Stimulated activated naive CD8-positive, alpha-beta T cell treated with anti-CD3 and anti-CD28 coated beads, Interleukin-15, Interleukin-2, amounts not matched to agents 100 ng/mL and 50 ng/mL, for 24 hours (primary cell): ENCODE results near the gene AFDN.

Experiments
- H3K27ac Mint-ChIP-seq: one replicate; pipeline ENCODE4 v1.8.0; 2021; ENCODE audit warnings: mild to moderate bottlenecking, mixed read lengths
- H3K27me3 Mint-ChIP-seq: one replicate; pipeline ENCODE4 v1.8.0; 2021; ENCODE audit warnings: mixed read lengths
- H3K36me3 Mint-ChIP-seq: one replicate; pipeline ENCODE4 v1.8.0; 2021; ENCODE audit warnings: low read depth, mixed read lengths
- H3K4me1 Mint-ChIP-seq: one replicate; pipeline ENCODE4 v1.8.0; 2021; ENCODE audit warnings: low read depth, mixed read lengths
- H3K4me3 Mint-ChIP-seq: one replicate; pipeline ENCODE4 v1.8.0; 2021; ENCODE audit warnings: mild to moderate bottlenecking, mixed read lengths
- H3K9me3 Mint-ChIP-seq: one replicate; pipeline ENCODE4 v1.8.0; 2021; ENCODE audit warnings: mixed read lengths

The AFDN gene

GRCh38 chr6:167919349-167919748, 92.6 kb downstream of the AFDN start:
- Mint-ChIP-seq H3K27ac (no peak overlapping the region), H3K36me3 (no peaks in the 10 kb centered on the region), H3K4me1 (no peaks in the 10 kb centered on the region), H3K9me3 (no peaks in the 10 kb centered on the region), H3K4me3 (no peak overlapping the region), H3K27me3 (no peaks in the 10 kb centered on the region)

GRCh38 chr6:167920165-167920564, 93.5 kb downstream of the AFDN start:
- no peaks in the 10 kb centered on the region for H3K4me1 Mint-ChIP-seq
- no peaks in the 10 kb centered on the region for H3K27me3 Mint-ChIP-seq
- no peaks in the 10 kb centered on the region for H3K36me3 Mint-ChIP-seq
- H3K4me3 Mint-ChIP-seq = no peak overlapping the region
- no peaks in the 10 kb centered on the region for H3K9me3 Mint-ChIP-seq
- no peak overlapping the region for H3K27ac Mint-ChIP-seq

DNA sequence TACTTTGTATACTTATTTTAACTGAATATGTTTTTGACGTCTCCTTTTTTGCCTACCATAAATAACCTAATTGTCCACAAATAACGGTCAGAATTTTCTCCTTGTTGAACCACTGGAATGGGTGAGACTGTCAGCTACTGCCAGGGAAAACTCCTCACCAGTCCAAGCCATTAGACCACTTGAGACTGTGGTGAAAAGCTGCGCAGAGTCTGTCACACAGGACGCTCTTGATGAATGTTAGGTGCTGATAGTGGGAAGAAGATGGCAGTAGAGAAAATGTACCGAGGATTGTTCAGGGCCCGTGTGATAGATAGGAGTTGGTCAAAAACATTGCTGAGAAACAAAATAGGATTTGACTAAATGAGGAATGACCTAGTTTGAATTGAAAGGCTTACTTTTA, 95.1 kb downstream of the AFDN start:
- Mint-ChIP-seq H3K36me3 (no peaks in the 10 kb centered on the region), H3K27ac (no peak overlapping the region), H3K4me3 (no peak overlapping the region), H3K4me1 (no peaks in the 10 kb centered on the region), H3K9me3 (no peaks in the 10 kb centered on the region), H3K27me3 (no peaks in the 10 kb centered on the region)

GRCh38 chr6:167925026-167925425, 98.3 kb downstream of the AFDN start:
- Mint-ChIP-seq H3K9me3 (no peaks in the 10 kb centered on the region), H3K36me3 (no peaks in the 10 kb centered on the region), H3K4me3 (no peak overlapping the region), H3K27ac (no peak overlapping the region), H3K4me1 (no peaks in the 10 kb centered on the region), H3K27me3 (no peaks in the 10 kb centered on the region)

DNA sequence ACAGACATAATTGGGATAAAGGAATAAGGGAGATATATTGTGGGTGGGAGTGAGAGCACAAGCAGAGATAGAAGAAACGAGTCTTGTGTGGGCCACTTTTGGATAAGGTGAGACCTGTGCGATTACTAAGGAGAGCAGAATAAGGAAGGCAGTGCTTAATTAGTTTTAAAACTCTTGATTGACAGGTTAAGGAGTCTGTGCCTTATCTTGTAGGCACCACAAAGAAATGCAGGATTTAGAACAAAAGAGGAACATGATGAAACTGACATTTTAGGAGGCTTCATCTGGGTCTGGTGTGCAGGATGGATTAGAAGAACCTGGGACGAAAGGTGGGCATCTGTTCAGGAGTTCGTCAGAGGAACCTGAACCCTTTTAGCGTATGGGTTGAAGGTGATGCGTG, 100.5 kb downstream of the AFDN start:
- no peak overlapping the region for H3K27ac Mint-ChIP-seq
- no peaks in the 10 kb centered on the region for H3K27me3 Mint-ChIP-seq
- H3K4me1 Mint-ChIP-seq = no peaks in the 10 kb centered on the region
- H3K9me3 Mint-ChIP-seq = no peaks in the 10 kb centered on the region
- no peaks in the 10 kb centered on the region for H3K36me3 Mint-ChIP-seq
- no peak overlapping the region for H3K4me3 Mint-ChIP-seq

GRCh38 chr6:167928111-167928510, 101.4 kb downstream of the AFDN start:
- no peak overlapping the region for H3K27ac Mint-ChIP-seq
- H3K4me1 Mint-ChIP-seq = no peaks in the 10 kb centered on the region
- H3K9me3 Mint-ChIP-seq = no peaks in the 10 kb centered on the region
- H3K27me3 Mint-ChIP-seq = no peaks in the 10 kb centered on the region
- H3K4me3 Mint-ChIP-seq = no peak overlapping the region
- H3K36me3 Mint-ChIP-seq = no peaks in the 10 kb centered on the region

DNA sequence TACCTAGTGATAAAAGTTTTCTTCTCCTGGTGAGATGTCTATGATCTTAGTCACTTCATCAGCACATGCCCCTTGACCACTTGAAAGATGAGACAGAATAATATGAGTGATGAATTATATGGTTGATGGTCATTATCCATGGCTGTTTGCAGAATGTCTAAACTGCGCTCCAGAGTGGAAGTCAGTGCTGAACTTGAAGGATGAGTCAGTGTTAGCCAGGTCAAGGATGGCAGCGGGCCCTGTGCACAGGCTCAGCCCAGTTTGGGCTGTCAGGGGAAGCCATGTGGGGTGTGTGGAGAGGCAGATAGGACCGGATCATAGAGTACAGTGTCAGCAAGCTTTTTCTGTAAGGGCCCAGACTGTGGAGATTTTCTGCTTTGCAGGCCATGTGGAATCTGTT, 103.6 kb downstream of the AFDN start:
- Mint-ChIP-seq H3K4me3 (no peak overlapping the region), H3K36me3 (no peaks in the 10 kb centered on the region), H3K27me3 (no peaks in the 10 kb centered on the region), H3K4me1 (no peaks in the 10 kb centered on the region), H3K9me3 (no peaks in the 10 kb centered on the region), H3K27ac (no peak overlapping the region)

DNA sequence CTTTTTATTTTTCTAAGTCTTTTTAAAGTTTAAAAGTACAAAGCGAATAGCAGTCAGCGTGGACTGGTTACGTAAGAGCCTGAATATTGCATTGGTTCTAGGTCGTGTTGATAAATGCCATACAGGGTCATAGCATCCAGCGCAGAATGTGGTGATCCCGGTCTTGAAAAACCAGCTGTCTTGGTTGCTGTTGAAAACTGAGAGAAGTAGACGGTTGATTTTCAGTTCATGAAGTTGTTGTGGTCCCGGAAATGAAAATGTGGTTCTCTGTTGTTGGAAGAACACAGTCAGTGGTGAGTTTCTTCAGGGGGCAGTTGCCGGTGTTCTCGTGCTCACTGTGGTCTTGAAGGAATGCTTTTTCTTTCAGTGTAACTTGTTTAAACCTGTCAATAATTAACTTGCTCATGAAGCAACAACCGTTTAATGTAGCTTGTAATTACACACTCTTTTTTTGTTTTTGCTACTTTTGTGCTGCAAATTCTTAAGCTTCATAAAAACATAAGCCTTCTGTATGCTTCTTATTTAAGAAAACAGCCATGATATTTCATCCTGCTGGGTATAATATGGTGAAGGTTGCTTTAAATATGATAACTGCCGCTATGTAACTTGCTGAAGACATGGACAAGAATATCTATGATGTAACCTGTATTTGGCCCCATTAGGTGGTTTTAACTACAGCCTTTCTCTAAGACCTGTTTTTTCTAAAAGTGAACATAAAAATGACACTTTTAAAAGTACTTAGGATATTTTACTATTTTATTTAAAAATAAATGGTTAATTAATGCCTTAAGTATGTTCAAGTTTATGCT, 106.0 kb downstream of the AFDN start:
- H3K27me3 Mint-ChIP-seq = no peaks in the 10 kb centered on the region
- no peaks in the 10 kb centered on the region for H3K4me1 Mint-ChIP-seq
- no peak overlapping the region for H3K27ac Mint-ChIP-seq
- no peaks in the 10 kb centered on the region for H3K36me3 Mint-ChIP-seq
- no peaks in the 10 kb centered on the region for H3K9me3 Mint-ChIP-seq
- H3K4me3 Mint-ChIP-seq = no peak overlapping the region

- no peaks in the 10 kb centered on the region for H3K9me3 Mint-ChIP-seq
Observed at GRCh38 chr6:167933290-167933689, 106.6 kb downstream of the AFDN start.

GRCh38 chr6:167933847-167934246, 107.1 kb downstream of the AFDN start:
- H3K4me3 Mint-ChIP-seq = no peak overlapping the region
- no peaks in the 10 kb centered on the region for H3K36me3 Mint-ChIP-seq
- no peaks in the 10 kb centered on the region for H3K4me1 Mint-ChIP-seq
- no peaks in the 10 kb centered on the region for H3K9me3 Mint-ChIP-seq
- H3K27me3 Mint-ChIP-seq = peaks cover 5% of the 10 kb centered on the region
- H3K27ac Mint-ChIP-seq = no peak overlapping the region

More at GRCh38 chr6:167933290-167933689, 106.6 kb downstream of the AFDN start:
- no peaks in the 10 kb centered on the region for H3K4me1 Mint-ChIP-seq
- H3K4me3 Mint-ChIP-seq = no peak overlapping the region
- H3K36me3 Mint-ChIP-seq = no peaks in the 10 kb centered on the region
- H3K27ac Mint-ChIP-seq = no peak overlapping the region
- peaks cover 5% of the 10 kb centered on the region for H3K27me3 Mint-ChIP-seq

GRCh38 chr6:167934426-167934864, 107.7 kb downstream of the AFDN start:
- Mint-ChIP-seq H3K27me3 (peaks cover 5% of the 10 kb centered on the region), H3K9me3 (no peaks in the 10 kb centered on the region), H3K4me3 (no peak overlapping the region), H3K27ac (no peak overlapping the region), H3K4me1 (no peaks in the 10 kb centered on the region), H3K36me3 (no peaks in the 10 kb centered on the region)

GRCh38 chr6:167936051-167936450, 109.3 kb downstream of the AFDN start:
- H3K9me3 Mint-ChIP-seq = no peaks in the 10 kb centered on the region
- H3K4me1 Mint-ChIP-seq = no peaks in the 10 kb centered on the region
- no peak overlapping the region for H3K4me3 Mint-ChIP-seq
- no peaks in the 10 kb centered on the region for H3K36me3 Mint-ChIP-seq
- H3K27ac Mint-ChIP-seq = no peak overlapping the region
- H3K27me3 Mint-ChIP-seq = peaks cover 8% of the 10 kb centered on the region

DNA sequence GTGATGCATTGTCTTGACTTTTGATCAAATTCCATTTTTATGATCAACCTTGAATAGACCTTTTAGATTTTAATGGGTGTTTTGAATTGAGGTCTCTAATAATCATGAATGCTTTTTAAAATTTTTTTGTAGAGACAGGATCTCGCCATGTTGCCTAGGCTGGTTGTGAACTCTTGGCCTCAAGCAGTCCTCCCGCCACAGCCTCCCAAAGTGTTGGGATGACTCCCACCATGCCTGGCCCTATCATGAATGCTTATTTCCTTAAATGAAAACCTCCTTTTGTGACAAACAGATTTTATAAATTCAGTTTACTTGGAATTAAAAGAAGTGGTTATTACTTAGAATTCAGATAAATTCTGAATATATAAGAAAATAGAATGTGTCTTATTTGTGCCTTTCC, 110.6 kb downstream of the AFDN start:
- no peaks in the 10 kb centered on the region for H3K4me1 Mint-ChIP-seq
- H3K27me3 Mint-ChIP-seq = peaks cover 8% of the 10 kb centered on the region
- no peaks in the 10 kb centered on the region for H3K9me3 Mint-ChIP-seq
- H3K27ac Mint-ChIP-seq = no peak overlapping the region
- H3K36me3 Mint-ChIP-seq = no peaks in the 10 kb centered on the region
- H3K4me3 Mint-ChIP-seq = no peak overlapping the region

GRCh38 chr6:167937948-167938911, 111.5 kb downstream of the AFDN start:
- no peak overlapping the region for H3K27ac Mint-ChIP-seq

GRCh38 chr6:167941822-167942221, 115.1 kb downstream of the AFDN start:
- no peaks in the 10 kb centered on the region for H3K4me1 Mint-ChIP-seq
- H3K4me3 Mint-ChIP-seq = no peak overlapping the region
- no peaks in the 10 kb centered on the region for H3K9me3 Mint-ChIP-seq
- no peaks in the 10 kb centered on the region for H3K36me3 Mint-ChIP-seq
- peaks cover 8% of the 10 kb centered on the region for H3K27me3 Mint-ChIP-seq
- no peak overlapping the region for H3K27ac Mint-ChIP-seq

More at GRCh38 chr6:167937948-167938911, 111.5 kb downstream of the AFDN start:
- no peaks in the 10 kb centered on the region for H3K4me1 Mint-ChIP-seq
- H3K36me3 Mint-ChIP-seq = no peaks in the 10 kb centered on the region
- no peak overlapping the region for H3K4me3 Mint-ChIP-seq
- H3K9me3 Mint-ChIP-seq = no peaks in the 10 kb centered on the region
- H3K27me3 Mint-ChIP-seq = peaks cover 8% of the 10 kb centered on the region
